HepG2 (cell line): ENCODE measurements around the gene PTCD3.

ENCODE experiments used
- IKZF4 ChIP-seq: sonication (generic); formaldehyde crosslinking; IDR thresholded peaks from 2 replicates; pipeline ENCODE4 v1.5.1; 2020; ENCODE audit warnings: borderline replicate concordance, mild to moderate bottlenecking, low read depth, missing genetic modification reagents; ENCODE audit errors: not compliant biosample characterization
- MEF2D ChIP-seq: sonication (generic); formaldehyde crosslinking; IDR thresholded peaks from 2 replicates; pipeline ENCODE4 v1.5.1; 2020; ENCODE audit warnings: mild to moderate bottlenecking, missing genetic modification reagents
- MIER3 ChIP-seq: IDR thresholded peaks from 2 replicates; pipeline ENCODE4 v1.6.1; 2016; ENCODE audit warnings: missing compliant biosample characterization, borderline replicate concordance
- POLR2A ChIP-seq, 2 experiments: IDR thresholded peaks; 2 replicates each; pipeline ENCODE4 v1.6.1; 2011; ENCODE audit warnings: low read depth in 2 of 2, low read length in 2 of 2, mild to moderate bottlenecking in 1 of 2, moderate library complexity in 1 of 2; ENCODE audit not compliant: insufficient read depth in 1 of 2
- POLR2AphosphoS2 ChIP-seq: IDR thresholded peaks from 2 replicates; pipeline ENCODE4 v1.6.1; 2011; ENCODE audit warnings: low read depth, low read length, improper control_type of control experiment
- POLR2AphosphoS5 ChIP-seq: IDR thresholded peaks from 2 replicates; pipeline ENCODE4 v1.6.1; 2012; ENCODE audit warnings: low read depth, low read length
- RNF219 ChIP-seq: sonication (generic); formaldehyde crosslinking; IDR thresholded peaks from 2 replicates; pipeline ENCODE4 v1.5.0; 2020; ENCODE audit warnings: mild to moderate bottlenecking, missing genetic modification reagents
- SRF ChIP-seq: IDR thresholded peaks from 2 replicates; pipeline ENCODE4 v1.6.1; 2011; ENCODE audit warnings: mild to moderate bottlenecking, low read depth, low read length, moderate library complexity
- YY1 ChIP-seq: IDR thresholded peaks from 2 replicates; pipeline ENCODE4 v1.6.1; 2011; ENCODE audit warnings: low read length, low read depth, moderate library complexity, mild to moderate bottlenecking; ENCODE audit not compliant: insufficient read depth, insufficient replicate concordance
- ZNF12 ChIP-seq: sonication (generic); formaldehyde crosslinking; IDR thresholded peaks from 2 replicates; pipeline ENCODE4 v1.5.0; 2020; ENCODE audit warnings: missing genetic modification reagents
- TF ChIP-seq, protein P1 (sequence below): sonication (generic); formaldehyde crosslinking; IDR thresholded peaks from 2 replicates; pipeline ENCODE4 v1.5.0; 2020; ENCODE audit warnings: mild to moderate bottlenecking, missing genetic modification reagents, moderate library complexity
- TF ChIP-seq, protein P2 (sequence below): sonication (generic); formaldehyde crosslinking; IDR thresholded peaks from 2 replicates; pipeline ENCODE4 v1.4.0; 2020; ENCODE audit warnings: missing genetic modification reagents

DNA sequence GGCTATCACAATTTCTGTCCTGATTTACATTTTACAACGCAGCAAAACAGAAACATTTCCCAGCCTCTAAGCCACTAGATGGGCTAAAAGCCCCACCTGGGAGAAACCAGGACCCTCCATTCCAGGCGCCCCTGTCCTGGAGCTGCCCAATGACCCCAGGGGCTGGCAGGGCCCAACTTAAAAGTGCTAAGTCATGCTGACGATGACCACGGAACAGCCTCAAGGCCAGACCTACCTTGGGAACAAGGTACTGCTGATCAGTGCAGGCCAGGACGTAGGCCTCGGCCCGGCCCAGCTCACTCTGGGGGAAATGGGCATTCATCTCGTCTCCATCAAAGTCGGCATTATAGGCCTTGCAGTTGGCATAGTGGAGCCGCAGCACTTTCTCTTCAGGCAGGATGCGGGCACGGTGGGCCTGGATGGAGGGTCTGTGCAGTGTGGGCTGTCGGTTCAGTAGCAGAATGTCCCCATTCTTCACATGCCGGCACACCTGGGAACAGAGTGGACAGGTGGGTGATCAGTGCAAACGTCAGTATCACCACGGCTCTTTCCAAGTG lies 36.2 kb upstream of the PTCD3 start:
- TF ChIP-seq ZNF12 (CRISPR knock-in tag), result no peak
- TF ChIP-seq, protein P1, sequence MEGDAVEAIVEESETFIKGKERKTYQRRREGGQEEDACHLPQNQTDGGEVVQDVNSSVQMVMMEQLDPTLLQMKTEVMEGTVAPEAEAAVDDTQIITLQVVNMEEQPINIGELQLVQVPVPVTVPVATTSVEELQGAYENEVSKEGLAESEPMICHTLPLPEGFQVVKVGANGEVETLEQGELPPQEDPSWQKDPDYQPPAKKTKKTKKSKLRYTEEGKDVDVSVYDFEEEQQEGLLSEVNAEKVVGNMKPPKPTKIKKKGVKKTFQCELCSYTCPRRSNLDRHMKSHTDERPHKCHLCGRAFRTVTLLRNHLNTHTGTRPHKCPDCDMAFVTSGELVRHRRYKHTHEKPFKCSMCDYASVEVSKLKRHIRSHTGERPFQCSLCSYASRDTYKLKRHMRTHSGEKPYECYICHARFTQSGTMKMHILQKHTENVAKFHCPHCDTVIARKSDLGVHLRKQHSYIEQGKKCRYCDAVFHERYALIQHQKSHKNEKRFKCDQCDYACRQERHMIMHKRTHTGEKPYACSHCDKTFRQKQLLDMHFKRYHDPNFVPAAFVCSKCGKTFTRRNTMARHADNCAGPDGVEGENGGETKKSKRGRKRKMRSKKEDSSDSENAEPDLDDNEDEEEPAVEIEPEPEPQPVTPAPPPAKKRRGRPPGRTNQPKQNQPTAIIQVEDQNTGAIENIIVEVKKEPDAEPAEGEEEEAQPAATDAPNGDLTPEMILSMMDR, result no peak
- no peak for TF ChIP-seq RNF219
- TF ChIP-seq, protein P2, sequence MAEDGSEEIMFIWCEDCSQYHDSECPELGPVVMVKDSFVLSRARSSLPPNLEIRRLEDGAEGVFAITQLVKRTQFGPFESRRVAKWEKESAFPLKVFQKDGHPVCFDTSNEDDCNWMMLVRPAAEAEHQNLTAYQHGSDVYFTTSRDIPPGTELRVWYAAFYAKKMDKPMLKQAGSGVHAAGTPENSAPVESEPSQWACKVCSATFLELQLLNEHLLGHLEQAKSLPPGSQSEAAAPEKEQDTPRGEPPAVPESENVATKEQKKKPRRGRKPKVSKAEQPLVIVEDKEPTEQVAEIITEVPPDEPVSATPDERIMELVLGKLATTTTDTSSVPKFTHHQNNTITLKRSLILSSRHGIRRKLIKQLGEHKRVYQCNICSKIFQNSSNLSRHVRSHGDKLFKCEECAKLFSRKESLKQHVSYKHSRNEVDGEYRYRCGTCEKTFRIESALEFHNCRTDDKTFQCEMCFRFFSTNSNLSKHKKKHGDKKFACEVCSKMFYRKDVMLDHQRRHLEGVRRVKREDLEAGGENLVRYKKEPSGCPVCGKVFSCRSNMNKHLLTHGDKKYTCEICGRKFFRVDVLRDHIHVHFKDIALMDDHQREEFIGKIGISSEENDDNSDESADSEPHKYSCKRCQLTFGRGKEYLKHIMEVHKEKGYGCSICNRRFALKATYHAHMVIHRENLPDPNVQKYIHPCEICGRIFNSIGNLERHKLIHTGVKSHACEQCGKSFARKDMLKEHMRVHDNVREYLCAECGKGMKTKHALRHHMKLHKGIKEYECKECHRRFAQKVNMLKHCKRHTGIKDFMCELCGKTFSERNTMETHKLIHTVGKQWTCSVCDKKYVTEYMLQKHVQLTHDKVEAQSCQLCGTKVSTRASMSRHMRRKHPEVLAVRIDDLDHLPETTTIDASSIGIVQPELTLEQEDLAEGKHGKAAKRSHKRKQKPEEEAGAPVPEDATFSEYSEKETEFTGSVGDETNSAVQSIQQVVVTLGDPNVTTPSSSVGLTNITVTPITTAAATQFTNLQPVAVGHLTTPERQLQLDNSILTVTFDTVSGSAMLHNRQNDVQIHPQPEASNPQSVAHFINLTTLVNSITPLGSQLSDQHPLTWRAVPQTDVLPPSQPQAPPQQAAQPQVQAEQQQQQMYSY (CRISPR knock-in tag), result no peak
- TF ChIP-seq POLR2A (IDR thresholded peaks at IDR 0.05; ENCODE audit: insufficient read depth in 1 of 2, low read depth in 2 of 2, low read length in 2 of 2), result no peak
- no peak for TF ChIP-seq POLR2AphosphoS5
- no peak for TF ChIP-seq MIER3
- TF ChIP-seq MEF2D, result no peak
- no peak for TF ChIP-seq SRF
- no peak for TF ChIP-seq POLR2AphosphoS2
- TF ChIP-seq YY1, result no peak
- TF ChIP-seq IKZF4 (CRISPR knock-in tag), result no peak
